HG03439 (cell line): ENCODE data around the gene JDP2.

ENCODE experiments used
- ATAC-seq: cut with Tn5 transposase; IDR thresholded peaks from one replicate; pipeline ENCODE4 v1.9.1; 2021; ENCODE audit warnings: mild to moderate bottlenecking, moderate library complexity; ENCODE audit not compliant: unreplicated experiment

Gene JDP2

GRCh38 chr14:75511201-75511600, 83.4 kb downstream of the JDP2 start:
- ATAC-seq, result no peak

GRCh38 chr14:75513911-75514672, 86.3 kb downstream of the JDP2 start:
- peak; percentile 28 for ATAC-seq

GRCh38 chr14:75514673-75515628, 87.1 kb downstream of the JDP2 start:
- peak; percentile 44 for ATAC-seq

- ATAC-seq, result peak; percentile 18
Observed at GRCh38 chr14:75515629-75515996, 87.8 kb downstream of the JDP2 start.

GRCh38 chr14:75518625-75519024, 90.8 kb downstream of the JDP2 start:
- no peak for ATAC-seq

GRCh38 chr14:75519394-75519793, 91.6 kb downstream of the JDP2 start:
- no peak for ATAC-seq

GRCh38 chr14:75519826-75520728, 92.3 kb downstream of the JDP2 start:
- ATAC-seq, result no peak

- no peak for ATAC-seq
Observed at GRCh38 chr14:75520852-75521251, 93.0 kb downstream of the JDP2 start.

GRCh38 chr14:75521415-75522199, 93.8 kb downstream of the JDP2 start:
- peak; percentile 8 for ATAC-seq

- ATAC-seq, result peak; percentile 46
Observed at GRCh38 chr14:75522224-75522982, 94.6 kb downstream of the JDP2 start, which contains the start of gene BATF. TSS of gene BATF (plus strand) at chr14:75522469. CDS start at chr14:75522683, 214 bp downstream.

- no peak for ATAC-seq
Observed at GRCh38 chr14:75522983-75523318, 95.1 kb downstream of the JDP2 start.
